Ovary (tissue), 9 donors: Measurements from ENCODE around the gene CELA1. TPM values are rescaled to one million over a fixed set of nuclear protein-coding genes. Genes with fewer than 3 reads are reported as not detected.

Experiments
- DNase-seq, 5 donors: peaks; one replicate each; pipeline ENCODE4 v3.0.0-alpha.2; 2019 to 2020
- H3K27ac ChIP-seq, 2 donors: fragments of 200-600 bp; one replicate each; pipeline versions ENCODE4 v1.5.1 to v1.8.0; 2019 to 2022
- H3K27me3 ChIP-seq: fragments of 200-600 bp; one replicate; pipeline ENCODE4 v1.8.0; 2022
- H3K36me3 ChIP-seq: fragments of 200-600 bp; sonication (generic); one replicate; pipeline ENCODE4 v1.5.1; 2019
- H3K4me1 ChIP-seq: one replicate; pipeline ENCODE4 v1.8.1; 2013; ENCODE audit warnings: mild to moderate bottlenecking, moderate library complexity; ENCODE audit not compliant: insufficient read depth
- H3K4me3 ChIP-seq: fragments of 200-600 bp; sonication (generic); one replicate; pipeline ENCODE4 v1.5.1; 2017
- H3K9me3 ChIP-seq, 2 donors: fragments of 200-600 bp in 1 of 2; sonication (generic) in 1 of 2; one replicate each; pipeline versions ENCODE4 v1.5.1 to v1.8.1; 2013 to 2019; ENCODE audit warnings: mild to moderate bottlenecking in 1 of 2, moderate library complexity in 1 of 2
- EP300 ChIP-seq: sonication (generic); formaldehyde crosslinking; IDR thresholded peaks from one replicate; pipeline ENCODE4 v1.6.1; 2017; ENCODE audit warnings: antibody characterized with exemption
- POLR2A ChIP-seq: fragments of 450-650 bp; IDR thresholded peaks from one replicate; pipeline ENCODE4 v1.6.1; 2017; ENCODE audit warnings: antibody characterized with exemption, mild to moderate bottlenecking, moderate library complexity
- WGBS, 3 donors: extraction: QIAGEN DNeasy Blood & Tissue Kit in 1 of 3; methylation state at CpG; one replicate each; pipeline versions ENCODE4 v1.1.5 to v1.1.7; 2013 to 2017; 5-methylcytosine and 5-hydroxymethylcytosine counted together
- intact Hi-C, 4 donors: fragments of 100-400 bp; cut with DNase I; formaldehyde crosslinking; loops; one replicate each; pipeline versions ENCODE4 v1.11.0 to v1.15.1; 2022 to 2023
- polyA plus RNA-seq, 2 donors: library from polyadenylated mRNA; stranded (reverse); fragments of 200-250 nt in 1 of 2; fragments of 350-450 nt in 1 of 2; fragmentation: Illumina TruSeq in 1 of 2; extraction: RNeasy Lipid Tissue Mini Kit (QIAGEN cat#74804) in 1 of 2; gene quantifications; one replicate each; pipeline ENCODE4 v1.2.3, GENCODE V29; 2013 to 2014
- total RNA-seq, 7 donors: library from RNA; depleted of rRNA in 2 of 7; stranded (reverse); fragments of >200 nt in 2 of 7; fragmentation: NEBNext Ultra II Directional in 3 of 7; extraction: Animal tissue kit (Norgen Biotek cat#: 25700) in 3 of 7; gene quantifications; one replicate each; pipeline versions ENCODE4 v1.1.0 to v1.2.4, GENCODE V29; 2016 to 2023
- TF ChIP-seq, protein P1 (sequence below), 3 donors: fragments of 450-650 bp in 2 of 3; fragments of 200-600 bp in 1 of 3; IDR thresholded peaks; one replicate each; pipeline versions ENCODE4 v1.5.1 to v1.8.0; 2016 to 2022; ENCODE audit warnings: antibody characterized with exemption in 3 of 3, mild to moderate bottlenecking in 1 of 3
- donor health status: DM: no; HTN: no; CAD: no; lungs with moderate emphysema.
- donor health status: DM: no; HTN: no; CAD: no.
- donor health status: Bipolar disorder and iron deficiency.
- donor health status: DM: yes; HTN: yes; CAD: no.
- donor health status: DM: no; HTN: no; CAD: no.
- donor health status: DM: yes; HTN: yes; CAD: no.

CELA1 gene
- total and polyA plus RNA-seq, 9 donors = not detected

DNA sequence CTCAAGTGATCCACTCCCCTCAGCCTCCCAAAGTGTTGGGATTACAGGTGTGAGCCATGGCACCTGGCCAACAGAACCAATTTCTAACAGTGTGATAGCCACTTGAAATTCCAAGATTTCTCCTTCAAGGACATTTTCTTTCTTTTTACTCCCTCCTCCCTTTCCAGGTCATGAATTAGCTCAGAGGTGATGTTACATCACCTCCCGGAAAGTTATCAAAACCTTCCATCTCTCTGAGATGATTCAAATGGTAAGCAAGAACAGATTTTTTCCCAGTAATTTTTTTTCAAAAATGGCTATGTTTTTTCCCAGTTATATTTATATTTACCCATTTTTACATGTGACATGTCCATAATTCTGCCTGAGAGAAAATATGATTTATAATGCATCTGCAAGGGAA is 60.6 kb downstream of the CELA1 start:
- intact Hi-C loops = no loop called here
- Histone ChIP-seq H3K4me3 (no peak overlapping the region), H3K4me1 (no peaks in the 10 kb centered on the region), H3K9me3 (no peaks in the 10 kb centered on the region), H3K36me3 (no peaks in the 10 kb centered on the region), H3K27ac (no peak overlapping the region), H3K27me3 (no peaks in the 10 kb centered on the region)
- DNase-seq = no peak
- TF ChIP-seq, protein P1, sequence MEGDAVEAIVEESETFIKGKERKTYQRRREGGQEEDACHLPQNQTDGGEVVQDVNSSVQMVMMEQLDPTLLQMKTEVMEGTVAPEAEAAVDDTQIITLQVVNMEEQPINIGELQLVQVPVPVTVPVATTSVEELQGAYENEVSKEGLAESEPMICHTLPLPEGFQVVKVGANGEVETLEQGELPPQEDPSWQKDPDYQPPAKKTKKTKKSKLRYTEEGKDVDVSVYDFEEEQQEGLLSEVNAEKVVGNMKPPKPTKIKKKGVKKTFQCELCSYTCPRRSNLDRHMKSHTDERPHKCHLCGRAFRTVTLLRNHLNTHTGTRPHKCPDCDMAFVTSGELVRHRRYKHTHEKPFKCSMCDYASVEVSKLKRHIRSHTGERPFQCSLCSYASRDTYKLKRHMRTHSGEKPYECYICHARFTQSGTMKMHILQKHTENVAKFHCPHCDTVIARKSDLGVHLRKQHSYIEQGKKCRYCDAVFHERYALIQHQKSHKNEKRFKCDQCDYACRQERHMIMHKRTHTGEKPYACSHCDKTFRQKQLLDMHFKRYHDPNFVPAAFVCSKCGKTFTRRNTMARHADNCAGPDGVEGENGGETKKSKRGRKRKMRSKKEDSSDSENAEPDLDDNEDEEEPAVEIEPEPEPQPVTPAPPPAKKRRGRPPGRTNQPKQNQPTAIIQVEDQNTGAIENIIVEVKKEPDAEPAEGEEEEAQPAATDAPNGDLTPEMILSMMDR (IDR thresholded peaks at IDR 0.05) = no peak
- TF ChIP-seq POLR2A (no peak), EP300 (no peak)
- WGBS, 3 donors = 43 to 62% (median 48%) methylated on average over 1 of the region's 1 CpG

GRCh38 chr12:51281202-51281924 is 65.1 kb downstream of the CELA1 start:
- no peak for DNase-seq
- Histone ChIP-seq H3K9me3 (no peaks in the 10 kb centered on the region), H3K36me3 (no peaks in the 10 kb centered on the region), H3K27me3 (no peaks in the 10 kb centered on the region), H3K27ac (no peak overlapping the region), H3K4me3 (no peak overlapping the region), H3K4me1 (no peaks in the 10 kb centered on the region)
- TF ChIP-seq, protein P1 (IDR thresholded peaks at IDR 0.05) = no peak
- TF ChIP-seq EP300 (no peak), POLR2A (no peak)
- WGBS, 3 donors = 75 to 85% (median 85%) methylated on average over 4 of the region's 4 CpGs
- intact Hi-C loops = no loop called here

Other genes starting within 250 kb of the CELA1 start
- 10 to 100 TPM; 10.5 to 32.0 (median 22.7) TPM for gene TFCP2, start 173.5 kb downstream of the CELA1 start, total RNA-seq
- 10 to 100 TPM; 14.9 to 27.7 TPM for gene TFCP2, start 173.5 kb downstream of the CELA1 start, polyA plus RNA-seq
- 10 to 100 TPM; 15.3 to 48.8 (median 30.2) TPM for gene POU6F1, start 128.6 kb downstream of the CELA1 start, total RNA-seq
- gene POU6F1, start 128.6 kb downstream of the CELA1 start, polyA plus RNA-seq = 10 to 100 TPM; 11.8 to 17.5 TPM
- 100 to 1,000 TPM; 123 to 254 (median 140) TPM for gene DAZAP2, start 107.9 kb downstream of the CELA1 start, total RNA-seq
- gene DAZAP2, start 107.9 kb downstream of the CELA1 start, polyA plus RNA-seq = 100 to 1,000 TPM; 277 to 323 TPM
- 10 to 100 TPM in 3 of 7 donors, 1 to 10 TPM in 4; 5.2 to 17.6 (median 9.4) TPM for gene SMAGP, start 76.3 kb downstream of the CELA1 start, total RNA-seq
- gene SMAGP, start 76.3 kb downstream of the CELA1 start, polyA plus RNA-seq = 10 to 100 TPM in 1 of 2 donors, 1 to 10 TPM in 1; 7.2 to 36.5 TPM
- gene BIN2, start 22.5 kb downstream of the CELA1 start, total RNA-seq = 1 to 10 TPM; 1.1 to 3.5 (median 1.5) TPM
- 1 to 10 TPM; 1.1 to 7.6 TPM for gene BIN2, start 22.5 kb downstream of the CELA1 start, polyA plus RNA-seq
- 10 to 100 TPM in 2 of 7 donors, 1 to 10 TPM in 4, under 1 TPM in 1; 0.56 to 14.5 (median 4.0) TPM for gene GALNT6, start 44.7 kb upstream of the CELA1 start, total RNA-seq
- gene GALNT6, start 44.7 kb upstream of the CELA1 start, polyA plus RNA-seq = 1 to 10 TPM in 1 of 2 donors, under 1 TPM in 1; 0.51 to 2.7 TPM
- 10 to 100 TPM in 4 of 7 donors, 1 to 10 TPM in 3; 4.7 to 18.5 (median 10.6) TPM for gene SLC4A8, start 78.2 kb upstream of the CELA1 start, total RNA-seq
- gene SLC4A8, start 78.2 kb upstream of the CELA1 start, polyA plus RNA-seq = 1 to 10 TPM; 1.5 to 4.7 TPM
- 1 to 10 TPM in 6 of 7 donors, under 1 TPM in 1; 0.91 to 2.9 (median 1.7) TPM for gene SCN8A, start 244.6 kb upstream of the CELA1 start, total RNA-seq
- gene SCN8A, start 244.6 kb upstream of the CELA1 start, polyA plus RNA-seq = under 1 TPM; 0.21 to 0.43 TPM